H9 (cell line): ENCODE data around the gene ZNF618. TPM values are rescaled to one million over a fixed set of nuclear protein-coding genes. Genes with fewer than 3 reads are reported as not detected.

Experiments
- DNase-seq: peaks from one replicate; pipeline ENCODE4 v3.0.0-alpha.2; 2017
- H2AFZ ChIP-seq: one replicate; pipeline ENCODE4 v1.6.1; 2013; ENCODE audit warnings: mild to moderate bottlenecking, low read length, control low read depth, moderate library complexity
- H2AK5ac ChIP-seq: 2 replicates; pipeline ENCODE4 v1.6.1; 2013; ENCODE audit warnings: low read length, control low read depth, mixed read lengths; ENCODE audit not compliant: insufficient read length
- H2BK120ac ChIP-seq: one replicate; pipeline ENCODE4 v1.6.1; 2013; ENCODE audit warnings: low read depth, mild to moderate bottlenecking, low read length, control low read depth, inconsistent platforms; ENCODE audit not compliant: poor library complexity, severe bottlenecking
- H2BK12ac ChIP-seq: 2 replicates; pipeline ENCODE4 v1.6.1; 2013; ENCODE audit warnings: low read length, control low read depth, mixed read lengths, low read depth; ENCODE audit not compliant: insufficient read length
- H2BK15ac ChIP-seq: 2 replicates; pipeline ENCODE4 v1.6.1; 2013; ENCODE audit warnings: low read depth, low read length, control low read depth
- H2BK20ac ChIP-seq: one replicate; pipeline ENCODE4 v1.6.1; 2013; ENCODE audit warnings: low read depth, mild to moderate bottlenecking, low read length, control low read depth, inconsistent platforms; ENCODE audit not compliant: poor library complexity, severe bottlenecking
- H2BK5ac ChIP-seq: 2 replicates; pipeline ENCODE4 v1.6.1; 2013; ENCODE audit warnings: low read length, control low read depth, mixed read lengths; ENCODE audit not compliant: insufficient read length
- H3K14ac ChIP-seq: 2 replicates; pipeline ENCODE4 v1.6.1; 2013; ENCODE audit warnings: low read length, control low read depth; ENCODE audit not compliant: insufficient read depth
- H3K18ac ChIP-seq: 2 replicates; pipeline ENCODE4 v1.6.1; 2013; ENCODE audit warnings: low read depth, mild to moderate bottlenecking, mixed read lengths, low read length, control low read depth; ENCODE audit not compliant: insufficient read length
- H3K23ac ChIP-seq: 2 replicates; pipeline ENCODE4 v1.6.1; 2013; ENCODE audit warnings: low read length, control low read depth, mixed read lengths, low read depth; ENCODE audit not compliant: insufficient read length
- H3K23me2 ChIP-seq: 2 replicates; pipeline ENCODE4 v1.6.1; 2013; ENCODE audit warnings: low read depth, mild to moderate bottlenecking, mixed read lengths, low read length, control low read depth; ENCODE audit not compliant: insufficient read length, poor library complexity, severe bottlenecking
- H3K27ac ChIP-seq: 2 replicates; pipeline ENCODE4 v1.5.1; 2013; ENCODE audit warnings: low read length, control low read depth, mixed read lengths, low read depth; ENCODE audit not compliant: insufficient read length
- H3K27me3 ChIP-seq: 2 replicates; pipeline ENCODE4 v1.6.1; 2013; ENCODE audit warnings: low read length, control low read depth, inconsistent platforms; ENCODE audit not compliant: insufficient read depth
- H3K4ac ChIP-seq: 2 replicates; pipeline ENCODE4 v1.6.1; 2013; ENCODE audit warnings: low read depth, mild to moderate bottlenecking, control low read depth, inconsistent platforms, low read length, moderate library complexity
- H3K4me1 ChIP-seq: 2 replicates; pipeline ENCODE4 v1.6.1; 2013; ENCODE audit warnings: low read length, control low read depth, inconsistent platforms; ENCODE audit not compliant: insufficient read depth
- H3K4me2 ChIP-seq: 2 replicates; pipeline ENCODE4 v1.6.1; 2013; ENCODE audit warnings: low read length, control low read depth, mixed read lengths; ENCODE audit not compliant: insufficient read length, insufficient read depth
- H3K56ac ChIP-seq: 2 replicates; pipeline ENCODE4 v1.6.1; 2013; ENCODE audit warnings: low read depth, mild to moderate bottlenecking, mixed read lengths, low read length, control low read depth; ENCODE audit not compliant: insufficient read length
- H3K79me1 ChIP-seq: 2 replicates; pipeline ENCODE4 v1.6.1; 2013; ENCODE audit warnings: low read depth, mild to moderate bottlenecking, moderate library complexity, low read length, control low read depth, inconsistent platforms; ENCODE audit not compliant: insufficient read depth, poor library complexity, severe bottlenecking
- H3K79me2 ChIP-seq: 2 replicates; pipeline ENCODE4 v1.6.1; 2013; ENCODE audit warnings: low read length, control low read depth, inconsistent platforms; ENCODE audit not compliant: insufficient read depth
- H3K9ac ChIP-seq: 2 replicates; pipeline ENCODE4 v1.6.1; 2013; ENCODE audit warnings: low read length, control low read depth, mixed read lengths; ENCODE audit not compliant: insufficient read length; ENCODE audit errors: extremely low read depth
- H3K9me3 ChIP-seq: one replicate; pipeline ENCODE4 v1.6.1; 2013; ENCODE audit warnings: low read depth, low read length, inconsistent platforms; ENCODE audit not compliant: control insufficient read depth
- H3T11ph ChIP-seq: one replicate; pipeline ENCODE4 v1.6.1; 2013; ENCODE audit warnings: mild to moderate bottlenecking, low read length, control low read depth, inconsistent platforms
- H4K20me1 ChIP-seq: one replicate; pipeline ENCODE4 v1.6.1; 2013; ENCODE audit not compliant: control insufficient read depth, insufficient read length, insufficient read depth
- H4K5ac ChIP-seq: 2 replicates; pipeline ENCODE4 v1.6.1; 2013; ENCODE audit warnings: low read depth, mild to moderate bottlenecking, mixed read lengths, low read length, control low read depth; ENCODE audit not compliant: insufficient read length
- H4K8ac ChIP-seq: replicated peaks from 2 replicates; pipeline ENCODE4 v1.6.1; 2013; ENCODE audit warnings: low read length, control low read depth, mixed read lengths, low read depth; ENCODE audit not compliant: insufficient read length
- H4K91ac ChIP-seq: 2 replicates; pipeline ENCODE4 v1.6.1; 2013; ENCODE audit warnings: low read depth, mild to moderate bottlenecking, moderate library complexity, mixed read lengths, low read length, control low read depth; ENCODE audit not compliant: insufficient read length
- H3K27ac Mint-ChIP-seq, 3 experiments: 2 replicates in 2 of 3; 3 replicates in 1 of 3; pipeline ENCODE4 v1.8.0; 2020 to 2021; ENCODE audit warnings: mixed read lengths in 3 of 3, mild to moderate bottlenecking in 1 of 3, moderate library complexity in 1 of 3
- H3K27me3 Mint-ChIP-seq: 2 replicates; pipeline ENCODE4 v1.8.0; 2021; ENCODE audit warnings: low read depth, mild to moderate bottlenecking, moderate library complexity, mixed read lengths
- H3K36me3 Mint-ChIP-seq, 3 experiments: 2 replicates in 2 of 3; 3 replicates in 1 of 3; pipeline ENCODE4 v1.8.0; 2020 to 2021; ENCODE audit warnings: low read depth in 3 of 3, mixed read lengths in 3 of 3; ENCODE audit not compliant: insufficient read depth in 1 of 3
- H3K4me1 Mint-ChIP-seq, 2 experiments: 2 replicates each; pipeline ENCODE4 v1.8.0; 2020; ENCODE audit warnings: mixed read lengths in 2 of 2
- H3K4me3 Mint-ChIP-seq, 2 experiments: 2 replicates in 1 of 2; 3 replicates in 1 of 2; pipeline ENCODE4 v1.8.0; 2020 to 2021; ENCODE audit warnings: mild to moderate bottlenecking in 2 of 2, mixed read lengths in 2 of 2, moderate library complexity in 1 of 2
- H3K9me3 Mint-ChIP-seq, 2 experiments: 2 replicates in 1 of 2; 3 replicates in 1 of 2; pipeline ENCODE4 v1.8.0; 2020; ENCODE audit warnings: mild to moderate bottlenecking in 2 of 2, mixed read lengths in 2 of 2, moderate library complexity in 1 of 2
- WGBS: extraction: QIAGEN DNeasy Blood & Tissue Kit; methylation state at CpG from one replicate; pipeline ENCODE4 v1.1.7; 2013; ENCODE audit warnings: missing lambda C conversion rate, low lambda C conversion rate, mixed read lengths; ENCODE audit not compliant: insufficient read length; ENCODE audit errors: extremely low coverage; 5-methylcytosine and 5-hydroxymethylcytosine counted together
- total RNA-seq: library from RNA; stranded (reverse); gene quantifications from 2 replicates; pipeline ENCODE4 v1.2.1, GENCODE V29; 2021
- TF ChIP-seq, protein P1 (sequence below): fragments of 200-600 bp; sonication (generic); conservative IDR thresholded peaks from 3 replicates; pipeline ENCODE4 v1.8.0; 2021; ENCODE audit warnings: antibody characterized with exemption, mild to moderate bottlenecking

ZNF618 gene
- total RNA-seq, 1 experiment from 2014 or later = 13.6 TPM

DNA sequence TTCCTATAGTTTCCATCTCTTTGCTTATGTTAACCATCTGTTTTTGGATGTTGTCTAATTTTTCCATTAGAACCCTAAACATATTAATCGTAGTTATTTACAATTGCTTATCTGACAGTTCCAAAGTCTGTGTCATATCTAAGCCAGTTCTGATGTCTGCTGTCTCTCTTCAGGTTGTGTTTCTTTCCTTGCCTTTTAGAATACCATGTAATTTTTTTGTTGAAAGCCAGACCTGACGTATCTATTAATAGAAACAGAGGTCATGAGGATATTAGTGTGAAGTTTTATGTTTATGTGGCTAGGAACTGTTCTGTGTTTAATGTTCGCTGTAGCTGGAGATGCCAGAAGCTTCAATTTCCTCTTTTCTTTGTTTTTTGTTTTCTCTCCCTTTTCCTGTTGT, 52.2 kb downstream of the ZNF618 start:
- H3K4me1 ChIP-seq = peaks cover 2% of the 10 kb centered on the region; the same call in 1 of the 2 replicates
- H3K27ac ChIP-seq = no peak overlapping the region
- no peak overlapping the region for H3K4ac ChIP-seq
- no peaks in the 10 kb centered on the region for H4K20me1 ChIP-seq
- H4K91ac ChIP-seq = no peak overlapping the region
- H3K79me2 ChIP-seq = no peaks in the 10 kb centered on the region; the same call in 1 of the 2 replicates
- H4K5ac ChIP-seq = no peak overlapping the region
- H3K56ac ChIP-seq = no peak overlapping the region
- Mint-ChIP-seq H3K4me1 (peaks cover 3% of the 10 kb centered on the region in 2 experiments; a peak in 1 of 4 replicates), H3K27me3 (no peaks in the 10 kb centered on the region), H3K9me3 (peaks cover 20 to 40% of the 10 kb centered on the region in 2 experiments), H3K27ac (no peak overlapping the region), H3K4me3 (no peak overlapping the region), H3K36me3 (peaks cover 11 to 40% (median 22%) of the 10 kb centered on the region in 3 experiments)
- no peak overlapping the region for H2BK15ac ChIP-seq
- WGBS = no CpG with 5 or more reads among the region's 3 CpGs
- no peak overlapping the region for H3K18ac ChIP-seq
- no peak overlapping the region for H4K8ac ChIP-seq
- H2BK120ac ChIP-seq = no peak overlapping the region
- H2BK12ac ChIP-seq = no peak overlapping the region
- no peak overlapping the region for H3K4me2 ChIP-seq
- no peak overlapping the region for H3T11ph ChIP-seq
- H3K79me1 ChIP-seq = peaks cover 4% of the 10 kb centered on the region
- H3K23ac ChIP-seq = no peak overlapping the region
- H2BK5ac ChIP-seq = no peak overlapping the region
- H3K9ac ChIP-seq = no peak overlapping the region
- H3K14ac ChIP-seq = no peak overlapping the region
- H2AFZ ChIP-seq = no peak overlapping the region
- no peak for DNase-seq
- no peak overlapping the region for H2BK20ac ChIP-seq
- TF ChIP-seq, protein P1, sequence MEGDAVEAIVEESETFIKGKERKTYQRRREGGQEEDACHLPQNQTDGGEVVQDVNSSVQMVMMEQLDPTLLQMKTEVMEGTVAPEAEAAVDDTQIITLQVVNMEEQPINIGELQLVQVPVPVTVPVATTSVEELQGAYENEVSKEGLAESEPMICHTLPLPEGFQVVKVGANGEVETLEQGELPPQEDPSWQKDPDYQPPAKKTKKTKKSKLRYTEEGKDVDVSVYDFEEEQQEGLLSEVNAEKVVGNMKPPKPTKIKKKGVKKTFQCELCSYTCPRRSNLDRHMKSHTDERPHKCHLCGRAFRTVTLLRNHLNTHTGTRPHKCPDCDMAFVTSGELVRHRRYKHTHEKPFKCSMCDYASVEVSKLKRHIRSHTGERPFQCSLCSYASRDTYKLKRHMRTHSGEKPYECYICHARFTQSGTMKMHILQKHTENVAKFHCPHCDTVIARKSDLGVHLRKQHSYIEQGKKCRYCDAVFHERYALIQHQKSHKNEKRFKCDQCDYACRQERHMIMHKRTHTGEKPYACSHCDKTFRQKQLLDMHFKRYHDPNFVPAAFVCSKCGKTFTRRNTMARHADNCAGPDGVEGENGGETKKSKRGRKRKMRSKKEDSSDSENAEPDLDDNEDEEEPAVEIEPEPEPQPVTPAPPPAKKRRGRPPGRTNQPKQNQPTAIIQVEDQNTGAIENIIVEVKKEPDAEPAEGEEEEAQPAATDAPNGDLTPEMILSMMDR = no peak
- peaks cover 9% of the 10 kb centered on the region for H3K9me3 ChIP-seq
- H3K27me3 ChIP-seq = no peaks in the 10 kb centered on the region
- H2AK5ac ChIP-seq = no peak overlapping the region
- no peaks in the 10 kb centered on the region for H3K23me2 ChIP-seq
